IPS-18a (cell line): ENCODE data around the gene GSDME.

Source experiments
- H3K27ac ChIP-seq: one replicate; pipeline ENCODE4 v1.5.1; 2013; ENCODE audit warnings: low read length
- H3K27me3 ChIP-seq: one replicate; pipeline ENCODE4 v1.6.1; 2013; ENCODE audit warnings: mild to moderate bottlenecking, low read length; ENCODE audit not compliant: control insufficient read depth, insufficient read depth
- H3K36me3 ChIP-seq: one replicate; pipeline ENCODE4 v1.6.1; 2013; ENCODE audit warnings: low read depth, low read length; ENCODE audit not compliant: control insufficient read depth
- H3K4me1 ChIP-seq: one replicate; pipeline ENCODE4 v1.6.1; 2013; ENCODE audit warnings: low read depth, low read length; ENCODE audit not compliant: control insufficient read depth
- H3K4me3 ChIP-seq: one replicate; pipeline ENCODE4 v1.5.1; 2013; ENCODE audit warnings: low read length
- H3K9ac ChIP-seq: one replicate; pipeline ENCODE4 v1.6.1; 2013; ENCODE audit warnings: mild to moderate bottlenecking, low read length, moderate library complexity
- H3K9me3 ChIP-seq: one replicate; pipeline ENCODE4 v1.6.1; 2013; ENCODE audit warnings: low read depth, low read length; ENCODE audit not compliant: control insufficient read depth

The GSDME gene

GRCh38 chr7:24752073-24752800, 5.0 kb downstream of the GSDME start:
- Histone ChIP-seq H3K27me3 (peaks cover 21% of the 10 kb centered on the region), H3K9me3 (no peaks in the 10 kb centered on the region), H3K36me3 (no peaks in the 10 kb centered on the region), H3K9ac (no peak overlapping the region), H3K4me3 (no peak overlapping the region), H3K27ac (no peak overlapping the region), H3K4me1 (peaks cover 7% of the 10 kb centered on the region)

GRCh38 chr7:24751484-24751883, 5.8 kb downstream of the GSDME start:
- Histone ChIP-seq H3K27ac (no peak overlapping the region), H3K9ac (no peak overlapping the region), H3K9me3 (no peaks in the 10 kb centered on the region), H3K36me3 (no peaks in the 10 kb centered on the region), H3K27me3 (peaks cover 16% of the 10 kb centered on the region), H3K4me3 (no peak overlapping the region), H3K4me1 (peaks cover 7% of the 10 kb centered on the region)

DNA sequence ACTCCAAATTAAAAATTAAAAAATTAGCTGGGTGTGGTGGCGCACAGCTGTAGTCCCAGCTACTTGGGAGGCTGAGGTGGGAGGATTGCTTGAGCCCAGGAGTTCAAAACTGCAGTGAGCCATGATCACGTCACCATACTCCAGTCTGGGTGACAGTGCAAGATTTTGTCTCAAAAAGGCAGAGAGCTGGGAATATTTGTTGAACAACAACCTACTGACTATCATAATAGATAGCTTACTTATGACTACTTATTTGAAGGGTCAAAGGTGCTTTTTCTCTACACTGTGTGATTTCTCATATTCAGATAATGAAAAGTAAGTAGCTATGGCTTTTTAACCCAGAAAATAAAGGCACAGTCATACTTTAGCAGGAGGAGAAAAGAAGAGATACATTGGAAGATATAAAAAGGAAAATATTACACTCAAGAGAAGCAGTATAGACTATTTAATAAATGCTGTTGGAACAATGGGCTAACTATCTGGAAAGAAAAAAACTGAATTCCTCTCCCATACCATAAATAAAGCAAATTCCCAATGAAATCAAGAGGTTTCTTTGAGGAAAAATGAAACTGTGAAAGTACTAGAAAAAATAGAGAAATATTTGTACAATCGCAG, 6.7 kb downstream of the GSDME start:
- Histone ChIP-seq H3K4me3 (no peak overlapping the region), H3K9ac (no peak overlapping the region), H3K4me1 (peaks cover 7% of the 10 kb centered on the region), H3K36me3 (no peaks in the 10 kb centered on the region), H3K27ac (no peak overlapping the region), H3K9me3 (no peaks in the 10 kb centered on the region), H3K27me3 (peaks cover 6% of the 10 kb centered on the region)

DNA sequence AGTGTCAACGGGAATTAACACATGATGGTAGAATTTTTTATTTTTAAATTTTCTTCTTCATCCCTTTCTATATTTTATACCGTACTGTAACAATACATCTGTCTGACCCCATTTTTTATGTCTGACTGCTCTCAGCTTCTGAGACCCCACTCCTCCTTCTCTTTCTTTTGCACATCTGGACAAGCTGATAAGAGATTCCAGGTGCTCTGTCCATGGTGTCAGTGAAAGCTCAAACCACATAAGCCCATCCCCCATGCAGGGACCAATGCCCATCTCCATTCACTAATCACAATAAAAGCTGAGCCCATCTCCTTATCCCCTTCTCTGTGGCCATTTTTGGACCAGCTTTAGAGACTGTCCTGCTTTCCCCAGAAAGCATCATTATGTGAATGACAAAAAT, 8.7 kb downstream of the GSDME start:
- Histone ChIP-seq H3K27ac (no peak overlapping the region), H3K4me1 (peaks cover 7% of the 10 kb centered on the region), H3K9ac (no peak overlapping the region), H3K9me3 (no peaks in the 10 kb centered on the region), H3K36me3 (no peaks in the 10 kb centered on the region), H3K4me3 (no peak overlapping the region), H3K27me3 (no peaks in the 10 kb centered on the region)

DNA sequence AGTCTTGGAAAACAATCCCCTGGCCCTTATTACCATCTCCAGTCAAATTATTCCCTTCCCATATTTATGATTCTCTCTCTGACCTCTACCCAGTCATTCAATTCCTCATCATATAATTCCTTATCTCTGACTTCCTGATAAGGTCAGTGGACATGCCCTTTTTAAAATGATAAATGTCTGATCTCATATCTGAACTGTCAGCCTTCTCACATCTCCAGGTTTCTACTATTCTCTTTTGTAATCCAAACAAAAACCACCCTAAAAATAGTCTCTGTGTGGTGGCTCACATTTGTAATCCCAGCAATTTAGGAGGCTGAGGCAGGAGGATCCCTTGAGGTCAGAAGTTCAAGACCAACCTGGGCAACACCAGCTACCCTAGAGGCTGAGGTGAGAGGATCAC, 11.9 kb downstream of the GSDME start:
- Histone ChIP-seq H3K4me1 (no peaks in the 10 kb centered on the region), H3K4me3 (no peak overlapping the region), H3K27me3 (no peaks in the 10 kb centered on the region), H3K9ac (no peak overlapping the region), H3K9me3 (no peaks in the 10 kb centered on the region), H3K27ac (no peak overlapping the region), H3K36me3 (no peaks in the 10 kb centered on the region)

- Histone ChIP-seq H3K4me1 (no peaks in the 10 kb centered on the region), H3K9me3 (peaks cover 7% of the 10 kb centered on the region), H3K36me3 (no peaks in the 10 kb centered on the region), H3K27me3 (no peaks in the 10 kb centered on the region), H3K4me3 (no peak overlapping the region), H3K27ac (no peak overlapping the region), H3K9ac (no peak overlapping the region)
These were observed 13.8 kb downstream of the GSDME start for GRCh38 chr7:24743471-24743870.

DNA sequence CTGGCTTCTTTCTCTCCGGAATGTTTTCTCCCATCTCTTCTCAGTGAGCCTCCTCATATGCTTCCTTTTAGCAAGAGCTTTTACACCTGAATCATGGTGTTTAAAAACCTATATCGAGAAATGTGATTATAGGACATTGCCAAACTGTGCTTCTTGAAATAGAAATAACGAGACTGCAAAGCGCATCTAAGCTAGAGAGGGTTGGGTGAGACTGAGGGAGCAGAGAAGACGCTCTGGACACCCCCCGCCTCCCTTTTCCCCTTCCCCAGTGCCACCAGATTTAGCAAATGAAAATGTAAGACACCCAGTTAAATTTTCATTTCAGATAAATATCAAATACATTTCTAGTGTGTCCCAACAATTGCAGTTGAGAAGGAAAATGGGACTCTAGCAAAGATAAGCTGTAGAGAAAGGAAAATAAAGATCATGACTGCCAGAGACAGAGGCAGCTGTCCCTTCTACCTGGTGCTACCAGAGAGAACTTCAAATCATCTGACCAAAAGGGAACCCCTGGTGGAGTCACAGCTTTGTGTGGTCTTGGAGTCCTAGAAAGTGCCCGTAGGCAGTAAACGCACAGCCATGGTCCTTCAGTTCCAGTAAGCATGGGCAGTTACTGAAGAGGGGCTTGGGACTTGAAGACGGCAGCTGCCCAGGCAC, 14.6 kb downstream of the GSDME start:
- Histone ChIP-seq H3K27ac (no peak overlapping the region), H3K36me3 (no peaks in the 10 kb centered on the region), H3K4me3 (no peak overlapping the region), H3K9me3 (peaks cover 10% of the 10 kb centered on the region), H3K9ac (no peak overlapping the region), H3K27me3 (no peaks in the 10 kb centered on the region), H3K4me1 (no peaks in the 10 kb centered on the region)

DNA sequence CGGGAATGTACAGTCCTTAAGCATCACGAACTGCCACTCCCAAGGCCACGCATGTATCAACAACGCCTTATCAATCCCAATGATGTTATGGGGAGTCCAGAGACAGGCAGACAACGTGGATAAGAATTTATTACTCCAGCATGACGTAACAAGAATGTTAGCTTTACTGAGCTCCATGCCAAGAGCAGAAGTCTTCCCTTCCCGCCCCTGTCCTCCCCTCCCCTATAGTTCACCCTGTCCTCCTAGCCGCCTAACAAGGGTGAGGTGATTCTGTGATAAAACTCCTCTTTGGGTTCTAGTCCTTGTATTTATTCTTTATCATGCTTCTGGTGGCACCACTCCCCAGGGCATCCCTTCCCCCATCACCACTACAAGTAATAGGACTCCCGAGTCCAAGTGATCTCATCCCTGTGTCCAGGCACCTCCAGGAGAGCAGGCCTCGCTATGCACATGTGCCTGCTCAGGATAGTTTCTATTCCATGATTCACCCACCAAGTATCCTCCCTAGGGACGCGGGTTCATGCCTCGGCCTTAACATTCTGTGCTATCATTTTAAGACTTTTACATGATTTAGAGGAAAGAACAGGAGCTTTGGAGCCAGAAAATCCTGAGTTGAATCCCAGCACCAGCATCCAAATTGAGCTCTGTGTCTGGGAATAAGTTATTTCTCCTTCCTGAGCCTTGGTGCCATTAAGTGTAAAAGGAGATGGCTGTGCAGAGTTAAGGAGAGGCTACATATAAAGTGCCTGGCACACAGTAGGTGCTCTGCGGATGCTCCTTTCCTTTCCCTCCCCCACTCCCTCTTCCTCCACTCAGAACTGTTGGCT, 15.4 kb downstream of the GSDME start:
- H3K27ac ChIP-seq: no peak overlapping the region
- H3K36me3 ChIP-seq: no peaks in the 10 kb centered on the region

GRCh38 chr7:24740871-24741270, 16.4 kb downstream of the GSDME start:
- H3K9me3 ChIP-seq: peaks cover 10% of the 10 kb centered on the region
- H3K4me1 ChIP-seq: no peaks in the 10 kb centered on the region
- no peaks in the 10 kb centered on the region for H3K27me3 ChIP-seq
- no peak overlapping the region for H3K9ac ChIP-seq
- no peak overlapping the region for H3K4me3 ChIP-seq
- H3K36me3 ChIP-seq: no peaks in the 10 kb centered on the region
- no peak overlapping the region for H3K27ac ChIP-seq

More for the DNA sequence above, 15.4 kb downstream of the GSDME start:
- Histone ChIP-seq H3K4me1 (no peaks in the 10 kb centered on the region), H3K4me3 (no peak overlapping the region), H3K9ac (no peak overlapping the region), H3K9me3 (peaks cover 10% of the 10 kb centered on the region), H3K27me3 (no peaks in the 10 kb centered on the region)

GRCh38 chr7:24739306-24739705, 18.0 kb downstream of the GSDME start:
- Histone ChIP-seq H3K9ac (no peak overlapping the region), H3K36me3 (no peaks in the 10 kb centered on the region), H3K27ac (no peak overlapping the region), H3K27me3 (no peaks in the 10 kb centered on the region), H3K4me1 (no peaks in the 10 kb centered on the region), H3K4me3 (no peak overlapping the region), H3K9me3 (peaks cover 10% of the 10 kb centered on the region)

- H3K9me3 ChIP-seq: peaks cover 10% of the 10 kb centered on the region
- no peaks in the 10 kb centered on the region for H3K4me1 ChIP-seq
- no peaks in the 10 kb centered on the region for H3K27me3 ChIP-seq
- H3K36me3 ChIP-seq: no peaks in the 10 kb centered on the region
- H3K27ac ChIP-seq: no peak overlapping the region
- no peak overlapping the region for H3K4me3 ChIP-seq
- no peak overlapping the region for H3K9ac ChIP-seq
These were observed 18.7 kb downstream of the GSDME start for GRCh38 chr7:24738577-24738976.
